ENCODE results near the gene CDCA3.

The CDCA3 gene

GRCh38 chr12:6837370-6838060, 13.6 kb downstream of the CDCA3 start:
- DNase-seq (ENCODE audit: low read depth, low spot score), result no peak
- no peak overlapping the region for H3K27ac ChIP-seq

- DNase-seq (ENCODE audit: low read depth, low spot score), result no peak
- no peak overlapping the region for H3K27ac ChIP-seq
These were observed 14.2 kb downstream of the CDCA3 start for GRCh38 chr12:6836851-6837250.

DNA sequence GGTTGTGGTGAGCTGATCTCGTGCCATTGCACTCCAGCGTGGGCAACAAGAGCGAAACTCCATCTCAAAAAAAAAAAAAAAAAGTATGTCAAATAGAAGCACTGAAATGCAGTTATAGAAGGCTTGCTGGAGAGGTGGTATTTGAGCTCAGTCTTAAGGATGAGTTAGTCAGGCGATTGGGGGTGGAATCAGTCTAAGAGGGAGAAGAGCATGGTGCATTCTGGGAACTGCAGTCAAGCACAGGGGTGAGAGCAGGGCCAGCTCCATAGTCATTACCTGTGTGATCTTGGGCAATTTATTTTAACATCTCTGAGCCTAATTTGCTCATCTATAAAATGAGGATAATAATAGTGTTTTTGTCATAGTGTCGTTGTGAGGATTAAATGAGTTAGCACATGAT, 16.2 kb downstream of the CDCA3 start:
- no peak for DNase-seq (ENCODE audit: low read depth, low spot score)
- H3K27ac ChIP-seq, result no peak overlapping the region

GRCh38 chr12:6834254-6834653, 16.8 kb downstream of the CDCA3 start:
- no peak overlapping the region for H3K27ac ChIP-seq

GRCh38 chr12:6833189-6833890, 17.7 kb downstream of the CDCA3 start:
- no peak for DNase-seq (ENCODE audit: low read depth, low spot score)
- no peak overlapping the region for H3K27ac ChIP-seq

More at GRCh38 chr12:6834254-6834653, 16.8 kb downstream of the CDCA3 start:
- no peak for DNase-seq (ENCODE audit: low read depth, low spot score)

- no peak for DNase-seq (ENCODE audit: low read depth, low spot score)
- no peak overlapping the region for H3K27ac ChIP-seq
These were observed 19.0 kb downstream of the CDCA3 start for GRCh38 chr12:6832125-6832524.

GRCh38 chr12:6831450-6831995, 19.6 kb downstream of the CDCA3 start:
- H3K27ac ChIP-seq, result no peak overlapping the region

DNA sequence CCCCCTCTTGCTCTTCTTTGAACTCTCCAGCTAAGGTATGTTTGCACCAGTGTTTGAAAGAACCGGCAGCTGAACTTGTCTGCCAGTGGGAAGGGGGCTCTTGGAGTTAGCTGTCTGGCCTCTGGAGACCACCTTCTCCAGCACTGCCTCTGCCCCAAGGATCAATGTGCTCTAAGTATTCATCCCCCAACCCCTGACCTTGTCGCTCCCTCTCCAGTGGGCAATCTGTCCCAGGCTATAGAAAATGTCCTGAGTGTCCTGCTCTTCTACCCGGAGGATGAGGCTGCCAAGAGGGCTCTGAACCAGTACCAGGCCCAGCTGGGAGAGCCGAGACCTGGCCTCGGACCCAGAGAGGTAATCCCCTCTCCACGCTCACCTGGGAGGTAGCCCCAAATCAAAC, 20.1 kb downstream of the CDCA3 start:
- no peak for DNase-seq (ENCODE audit: low read depth, low spot score)
- H3K27ac ChIP-seq, result no peak overlapping the region

More at GRCh38 chr12:6831450-6831995, 19.6 kb downstream of the CDCA3 start:
- DNase-seq (ENCODE audit: low read depth, low spot score), result no peak

DNA sequence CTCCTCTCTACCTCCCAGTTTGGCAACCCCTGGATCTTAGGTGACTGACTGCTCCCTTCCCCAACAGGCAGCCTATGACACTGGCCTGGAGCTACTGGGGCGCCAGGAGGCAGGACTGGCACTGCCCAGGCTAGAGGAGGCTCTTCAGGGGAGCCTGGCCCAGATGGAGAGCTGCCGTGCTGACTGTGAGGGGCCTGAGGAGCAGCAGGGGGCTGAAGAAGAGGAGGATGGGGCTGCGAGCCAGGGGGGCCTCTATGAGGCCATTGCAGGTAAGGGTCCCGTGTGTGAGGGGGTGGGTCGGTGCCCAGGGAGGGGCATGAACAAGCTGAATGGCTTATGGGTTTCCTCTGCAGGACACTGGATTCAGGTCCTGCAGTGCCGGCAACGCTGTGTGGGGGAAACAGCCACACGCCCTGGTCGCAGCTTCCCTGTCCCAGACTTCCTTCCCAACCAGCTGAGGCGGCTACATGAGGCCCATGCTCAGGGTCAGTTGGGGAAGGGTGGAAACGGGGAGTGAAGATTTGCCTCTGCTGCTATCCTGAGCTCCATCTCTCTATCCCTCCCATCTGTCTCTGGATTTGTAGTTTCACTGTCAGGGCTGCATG, 20.7 kb downstream of the CDCA3 start:
- H3K27ac ChIP-seq, result no peak overlapping the region
- no peak for DNase-seq (ENCODE audit: low read depth, low spot score)

- peak overlapping the region; percentile 29 for H3K27ac ChIP-seq
- DNase-seq (ENCODE audit: low read depth, low spot score), result no peak
These were observed 21.4 kb downstream of the CDCA3 start for GRCh38 chr12:6829536-6830220.

DNA sequence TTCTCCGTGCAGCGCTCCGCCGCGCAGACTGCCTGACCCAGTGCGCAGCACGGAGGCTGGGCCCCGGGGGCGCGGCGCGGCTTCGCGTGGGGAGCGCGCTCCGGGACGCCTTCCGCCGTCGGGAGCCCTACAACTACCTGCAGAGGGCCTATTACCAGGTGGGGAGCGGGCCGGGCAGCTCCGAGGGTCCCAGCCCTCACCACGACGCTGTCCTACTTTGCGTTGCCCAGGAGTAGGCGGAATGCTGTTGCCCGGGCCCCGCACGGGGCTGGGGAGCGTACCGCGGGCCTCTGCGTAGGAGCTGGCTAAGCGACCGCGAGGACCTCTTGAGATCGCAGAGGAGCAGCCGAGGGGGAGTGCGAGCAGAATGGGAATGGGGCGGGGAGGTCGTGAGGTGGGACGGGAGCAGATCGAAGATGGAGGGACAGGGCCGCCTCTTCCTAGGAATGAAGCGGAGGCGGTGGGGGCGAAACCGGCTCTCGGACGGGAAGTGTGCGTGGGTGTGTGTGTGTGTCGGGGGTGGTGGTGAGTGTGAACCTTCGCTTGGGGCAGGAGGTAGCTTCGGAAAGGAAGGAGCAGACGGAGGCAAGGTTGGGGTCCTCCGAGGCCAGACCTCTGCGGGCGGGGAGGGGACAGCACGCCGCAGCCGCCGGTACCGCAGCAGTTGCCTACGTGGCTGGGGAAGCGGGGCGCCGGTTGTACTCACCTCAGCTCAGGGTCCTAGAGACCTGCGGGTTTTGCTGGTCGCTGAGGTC, 22.1 kb downstream of the CDCA3 start:
- peak overlapping the region; percentile 29 for H3K27ac ChIP-seq
- DNase-seq (ENCODE audit: low read depth, low spot score), result no peak

- DNase-seq (ENCODE audit: low read depth, low spot score), result no peak
- peak within 1 kb of the TSS; percentile 29 for H3K27ac ChIP-seq
These were observed 22.9 kb downstream of the CDCA3 start, which contains the start of gene P3H3 for GRCh38 chr12:6827982-6828780. Gene P3H3 (plus strand): TSS chr12:6828407. CDS start chr12:6828441, 34 bp downstream.

DNA sequence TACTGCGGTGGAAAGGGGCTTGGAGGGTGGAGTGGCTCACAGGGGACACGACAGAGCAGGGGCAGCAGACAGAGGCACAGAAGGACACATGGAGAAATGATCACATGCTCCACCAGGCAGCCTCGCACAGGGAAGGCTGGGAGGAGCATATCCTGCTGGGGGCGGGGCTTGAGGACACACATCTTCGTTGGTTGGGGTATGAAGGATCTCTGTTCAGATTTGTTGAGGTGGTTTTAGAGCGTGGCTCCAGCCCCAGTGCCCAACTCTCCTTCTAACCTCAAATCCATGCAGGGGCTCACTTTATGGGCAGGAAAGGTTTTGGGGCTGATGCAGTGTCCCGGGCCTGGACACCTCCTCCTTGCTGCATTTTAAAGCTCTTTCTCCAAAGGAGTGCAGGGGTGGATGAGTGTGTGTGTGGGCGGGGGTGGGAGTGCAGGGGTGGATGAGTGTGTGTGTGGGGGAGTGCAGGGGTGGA, 23.6 kb downstream of the CDCA3 start:
- H3K27ac ChIP-seq, result no peak overlapping the region
- DNase-seq (ENCODE audit: low read depth, low spot score), result no peak

DNA sequence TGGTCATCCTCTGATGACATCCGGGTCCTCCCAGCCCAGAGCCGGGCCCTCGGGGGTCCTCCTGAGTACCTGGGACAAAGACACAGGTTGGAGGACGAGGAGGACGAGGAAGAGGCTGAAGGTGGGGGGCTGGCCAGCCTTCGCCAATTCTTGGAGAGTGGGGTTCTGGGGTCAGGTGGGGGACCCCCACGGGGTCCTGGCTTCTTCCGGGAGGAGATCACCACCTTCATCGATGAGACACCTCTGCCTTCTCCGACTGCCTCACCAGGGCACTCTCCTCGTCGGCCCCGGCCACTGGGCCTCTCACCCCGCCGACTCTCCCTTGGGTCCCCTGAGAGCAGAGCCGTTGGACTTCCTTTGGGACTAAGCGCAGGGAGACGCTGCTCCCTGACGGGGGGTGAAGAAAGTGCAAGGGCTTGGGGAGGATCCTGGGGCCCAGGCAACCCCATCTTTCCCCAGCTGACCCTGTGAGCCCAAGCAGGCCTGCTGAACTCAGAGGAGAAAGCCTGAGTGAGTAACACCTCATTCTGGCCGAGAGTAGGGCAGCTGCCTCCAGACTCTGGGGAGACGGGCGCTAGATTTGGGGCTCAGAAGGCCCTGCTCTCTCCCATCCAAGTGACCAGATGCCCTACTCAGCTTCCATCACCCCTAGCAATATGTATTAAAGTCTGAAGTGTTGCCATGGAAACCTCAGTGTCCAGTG, 24.2 kb downstream of the CDCA3 start:
- DNase-seq (ENCODE audit: low read depth, low spot score), result no peak
- H3K27ac ChIP-seq, result no peak overlapping the region

DNA sequence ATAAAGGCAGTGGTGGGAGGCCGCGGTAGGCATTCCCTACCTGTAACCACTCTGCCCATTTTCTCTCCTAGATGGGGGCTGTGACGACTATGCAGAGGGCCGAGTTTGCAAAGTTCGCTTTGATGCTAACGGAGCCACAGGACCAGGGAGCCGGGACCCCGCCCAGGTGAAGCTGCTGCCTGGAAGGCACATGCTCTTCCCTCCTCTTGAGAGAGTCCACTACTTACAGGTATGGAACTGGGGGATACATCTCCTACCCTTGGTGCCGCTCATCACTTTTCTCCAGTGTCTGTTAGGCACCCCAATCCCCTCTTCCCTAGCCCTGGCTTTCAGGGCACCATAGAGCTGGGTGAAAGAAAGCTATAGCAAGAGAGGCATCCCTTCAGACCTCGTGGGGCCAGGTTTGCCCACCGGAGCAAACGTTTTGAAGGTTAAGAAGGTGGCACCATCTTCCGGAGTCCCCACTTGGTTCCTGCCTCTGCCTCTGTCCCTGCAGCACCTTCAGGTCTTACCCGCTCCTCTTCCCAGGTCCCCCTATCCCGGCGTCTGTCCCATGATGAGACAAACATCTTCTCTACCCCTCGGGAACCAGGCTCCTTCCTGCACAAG, 24.9 kb downstream of the CDCA3 start:
- no peak overlapping the region for H3K27ac ChIP-seq
- no peak for DNase-seq (ENCODE audit: low read depth, low spot score)

DNA sequence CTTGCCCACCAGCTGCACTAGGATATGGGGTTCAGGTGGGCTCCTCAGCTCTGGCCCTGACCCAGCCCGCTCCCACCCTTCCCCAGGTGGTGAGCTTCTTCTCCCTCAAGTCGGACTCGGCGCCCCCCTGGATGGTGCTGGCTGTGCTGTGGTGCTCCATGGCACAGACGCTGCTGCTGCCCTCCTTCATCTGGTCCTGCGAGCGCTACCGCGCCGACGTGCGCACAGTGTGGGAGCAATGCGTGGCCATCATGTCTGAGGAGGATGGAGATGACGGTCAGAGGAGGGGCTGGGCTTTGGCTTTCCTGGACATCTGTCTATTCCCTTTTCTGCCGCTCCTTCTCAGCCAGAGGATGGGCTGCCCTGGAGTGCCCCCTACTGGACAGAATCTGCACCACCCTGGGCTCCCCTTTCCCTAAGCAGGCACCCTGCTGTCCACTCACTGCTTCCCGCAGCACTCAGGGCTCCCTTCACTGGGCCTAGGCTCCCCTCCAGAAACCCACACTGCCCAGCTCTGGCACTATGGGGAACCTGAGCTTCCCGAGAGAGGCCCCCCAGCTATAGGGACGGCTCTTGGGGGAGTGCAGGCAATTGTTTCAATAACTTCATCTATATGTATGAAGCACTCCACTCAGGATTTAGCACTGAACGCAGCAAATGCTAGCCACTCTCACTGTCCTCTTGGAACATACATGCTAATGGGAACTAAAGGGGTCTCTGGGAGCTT, 25.5 kb downstream of the CDCA3 start:
- H3K27ac ChIP-seq, result no peak overlapping the region
- peak; percentile 20 for DNase-seq (ENCODE audit: low read depth, low spot score)

GRCh38 chr12:6824901-6825381, 26.1 kb downstream of the CDCA3 start:
- H3K27ac ChIP-seq, result no peak overlapping the region
- no peak for DNase-seq (ENCODE audit: low read depth, low spot score)

Data from epithelial cell of prostate (primary cell).